SK-N-SH (cell line): ENCODE results near the gene EPHB4.
"Not testable (repeated sequence)": the region's sequence is repeated elsewhere in the genome, so short reads cannot be mapped to it uniquely, and the experiment has no call there.

ENCODE experiments used
- EP300 ChIP-seq, 2 experiments: IDR thresholded peaks; 2 replicates each; pipeline versions ENCODE4 v1.4.0 to v1.6.1; 2012; ENCODE audit warnings: borderline replicate concordance in 1 of 2, low read depth in 1 of 2, low read length in 1 of 2
- EZH2phosphoT487 ChIP-seq: fragments of 200-600 bp; sonication (generic); IDR thresholded peaks from 2 replicates; pipeline ENCODE4 v1.6.1; 2017; ENCODE audit warnings: low read depth, mixed run types, mild to moderate bottlenecking, antibody characterized with exemption, moderate library complexity, borderline replicate concordance
- MEF2A ChIP-seq: IDR thresholded peaks from 2 replicates; pipeline ENCODE4 v1.4.0; 2012; ENCODE audit warnings: low read depth, borderline replicate concordance
- SMC3 ChIP-seq: IDR thresholded peaks from 2 replicates; pipeline ENCODE4 v1.6.1; 2012; ENCODE audit warnings: low read depth, low read length, improper control_type of control experiment
- TF ChIP-seq, protein P1 (sequence below): fragments of 200-600 bp; sonication (generic); IDR thresholded peaks from 2 replicates; pipeline ENCODE4 v1.6.1; 2017; ENCODE audit warnings: antibody characterized with exemption, mild to moderate bottlenecking, moderate library complexity
- TF ChIP-seq, protein P2 (sequence below): IDR thresholded peaks from 2 replicates; pipeline ENCODE4 v1.6.1; 2012; ENCODE audit warnings: mild to moderate bottlenecking, low read depth, low read length, moderate library complexity

DNA sequence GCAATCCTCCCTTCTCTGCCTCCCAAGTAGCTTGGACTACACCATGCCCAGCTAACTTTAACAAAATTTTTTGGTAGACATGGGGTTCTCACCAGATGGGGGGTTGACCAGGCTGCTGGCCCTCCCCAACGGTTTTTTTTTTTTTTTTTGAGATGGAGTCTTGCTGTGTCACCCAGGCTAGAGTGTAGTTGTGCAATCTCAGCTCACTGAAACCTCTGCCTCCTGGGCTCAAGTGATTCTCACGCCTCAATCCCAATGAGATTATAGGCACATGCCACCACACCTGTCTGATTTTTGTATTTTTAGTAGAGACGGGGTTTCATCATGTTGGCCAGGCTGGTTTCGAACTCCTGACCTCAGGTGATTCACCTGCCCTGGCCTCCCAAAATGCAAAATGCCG, 64.5 kb downstream of the EPHB4 start:
- not testable (repeated sequence) for TF ChIP-seq EZH2phosphoT487; SMC3; MEF2A; EP300 (IDR thresholded peaks at IDR 0.05; ENCODE audit: borderline replicate concordance in 1 of 2, low read depth in 1 of 2, low read length in 1 of 2)
- TF ChIP-seq, protein P1, sequence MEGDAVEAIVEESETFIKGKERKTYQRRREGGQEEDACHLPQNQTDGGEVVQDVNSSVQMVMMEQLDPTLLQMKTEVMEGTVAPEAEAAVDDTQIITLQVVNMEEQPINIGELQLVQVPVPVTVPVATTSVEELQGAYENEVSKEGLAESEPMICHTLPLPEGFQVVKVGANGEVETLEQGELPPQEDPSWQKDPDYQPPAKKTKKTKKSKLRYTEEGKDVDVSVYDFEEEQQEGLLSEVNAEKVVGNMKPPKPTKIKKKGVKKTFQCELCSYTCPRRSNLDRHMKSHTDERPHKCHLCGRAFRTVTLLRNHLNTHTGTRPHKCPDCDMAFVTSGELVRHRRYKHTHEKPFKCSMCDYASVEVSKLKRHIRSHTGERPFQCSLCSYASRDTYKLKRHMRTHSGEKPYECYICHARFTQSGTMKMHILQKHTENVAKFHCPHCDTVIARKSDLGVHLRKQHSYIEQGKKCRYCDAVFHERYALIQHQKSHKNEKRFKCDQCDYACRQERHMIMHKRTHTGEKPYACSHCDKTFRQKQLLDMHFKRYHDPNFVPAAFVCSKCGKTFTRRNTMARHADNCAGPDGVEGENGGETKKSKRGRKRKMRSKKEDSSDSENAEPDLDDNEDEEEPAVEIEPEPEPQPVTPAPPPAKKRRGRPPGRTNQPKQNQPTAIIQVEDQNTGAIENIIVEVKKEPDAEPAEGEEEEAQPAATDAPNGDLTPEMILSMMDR: not testable (repeated sequence)
- TF ChIP-seq, protein P2, sequence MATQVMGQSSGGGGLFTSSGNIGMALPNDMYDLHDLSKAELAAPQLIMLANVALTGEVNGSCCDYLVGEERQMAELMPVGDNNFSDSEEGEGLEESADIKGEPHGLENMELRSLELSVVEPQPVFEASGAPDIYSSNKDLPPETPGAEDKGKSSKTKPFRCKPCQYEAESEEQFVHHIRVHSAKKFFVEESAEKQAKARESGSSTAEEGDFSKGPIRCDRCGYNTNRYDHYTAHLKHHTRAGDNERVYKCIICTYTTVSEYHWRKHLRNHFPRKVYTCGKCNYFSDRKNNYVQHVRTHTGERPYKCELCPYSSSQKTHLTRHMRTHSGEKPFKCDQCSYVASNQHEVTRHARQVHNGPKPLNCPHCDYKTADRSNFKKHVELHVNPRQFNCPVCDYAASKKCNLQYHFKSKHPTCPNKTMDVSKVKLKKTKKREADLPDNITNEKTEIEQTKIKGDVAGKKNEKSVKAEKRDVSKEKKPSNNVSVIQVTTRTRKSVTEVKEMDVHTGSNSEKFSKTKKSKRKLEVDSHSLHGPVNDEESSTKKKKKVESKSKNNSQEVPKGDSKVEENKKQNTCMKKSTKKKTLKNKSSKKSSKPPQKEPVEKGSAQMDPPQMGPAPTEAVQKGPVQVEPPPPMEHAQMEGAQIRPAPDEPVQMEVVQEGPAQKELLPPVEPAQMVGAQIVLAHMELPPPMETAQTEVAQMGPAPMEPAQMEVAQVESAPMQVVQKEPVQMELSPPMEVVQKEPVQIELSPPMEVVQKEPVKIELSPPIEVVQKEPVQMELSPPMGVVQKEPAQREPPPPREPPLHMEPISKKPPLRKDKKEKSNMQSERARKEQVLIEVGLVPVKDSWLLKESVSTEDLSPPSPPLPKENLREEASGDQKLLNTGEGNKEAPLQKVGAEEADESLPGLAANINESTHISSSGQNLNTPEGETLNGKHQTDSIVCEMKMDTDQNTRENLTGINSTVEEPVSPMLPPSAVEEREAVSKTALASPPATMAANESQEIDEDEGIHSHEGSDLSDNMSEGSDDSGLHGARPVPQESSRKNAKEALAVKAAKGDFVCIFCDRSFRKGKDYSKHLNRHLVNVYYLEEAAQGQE: not testable (repeated sequence)
